ENCODE results near the gene MRPS25. TPM values are rescaled to one million over a fixed set of nuclear protein-coding genes. Genes with fewer than 3 reads are reported as not detected.

Gene MRPS25
- total RNA-seq, 1 experiment from 2014 or later = 9.3 TPM

- peak in 1 of 2 experiments; percentile 20 for DNase-seq (ENCODE audit: low read depth in 1 of 2, low spot score in 2 of 2)
- Histone ChIP-seq H3K4me3 (peak overlapping the region; percentile 64), H3K27ac (no peak overlapping the region)
Observed at GRCh38 chr3:15097891-15098290, 32.8 kb upstream of the MRPS25 start.

DNA sequence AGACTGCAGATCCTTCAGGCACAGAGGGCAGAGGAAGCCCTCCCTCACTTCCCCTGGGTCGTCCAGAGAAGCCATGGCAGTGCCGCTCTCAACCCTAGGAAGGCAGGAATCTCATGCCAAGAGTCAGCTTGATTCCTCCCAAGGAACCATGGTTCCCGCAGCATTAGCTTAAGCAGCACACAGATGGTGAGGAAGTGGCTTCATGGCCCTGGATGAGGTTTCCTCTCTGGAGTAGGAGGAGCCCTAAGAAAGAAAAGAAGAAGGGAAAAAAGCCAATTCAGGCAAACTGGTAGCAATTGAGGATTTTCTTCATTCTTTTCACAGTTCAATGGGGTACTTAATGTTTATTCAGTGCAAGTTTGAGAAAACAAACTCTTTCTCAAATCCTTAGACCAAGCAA lies 30.9 kb upstream of the MRPS25 start:
- H3K27me3 ChIP-seq (replicated peaks) = no peaks in the 10 kb centered on the region
- peaks cover 10% of the 10 kb centered on the region; the same call in 1 of the 2 replicates for H3K4me1 ChIP-seq (replicated peaks)
- no peak for DNase-seq (ENCODE audit: low read depth in 1 of 2, low spot score in 2 of 2)
- no peak overlapping the region for H3K27ac ChIP-seq
- H3K9me3 ChIP-seq (replicated peaks) = no peaks in the 10 kb centered on the region
- peaks cover 33% of the 10 kb centered on the region for H3K36me3 ChIP-seq
- H3K4me3 ChIP-seq = no peak overlapping the region

More at GRCh38 chr3:15097891-15098290, 32.8 kb upstream of the MRPS25 start:
- H3K36me3 ChIP-seq = peaks cover 28% of the 10 kb centered on the region
- H3K9me3 ChIP-seq (replicated peaks) = no peaks in the 10 kb centered on the region
- peaks cover 10% of the 10 kb centered on the region; the same call in 1 of the 2 replicates for H3K4me1 ChIP-seq (replicated peaks)
- H3K27me3 ChIP-seq (replicated peaks) = no peaks in the 10 kb centered on the region

GRCh38 chr3:15094187-15094875 lies 29.2 kb upstream of the MRPS25 start:
- peaks cover 5% of the 10 kb centered on the region; the same call in 1 of the 2 replicates for H3K4me1 ChIP-seq (replicated peaks)
- H3K9me3 ChIP-seq (replicated peaks) = no peaks in the 10 kb centered on the region
- no peak overlapping the region for H3K27ac ChIP-seq
- H3K4me3 ChIP-seq = no peak overlapping the region
- peaks cover 39% of the 10 kb centered on the region for H3K36me3 ChIP-seq
- no peak for DNase-seq (ENCODE audit: low read depth in 1 of 2, low spot score in 2 of 2)
- H3K27me3 ChIP-seq (replicated peaks) = no peaks in the 10 kb centered on the region

GRCh38 chr3:15092686-15093085 lies 27.6 kb upstream of the MRPS25 start:
- H3K9me3 ChIP-seq (replicated peaks) = no peaks in the 10 kb centered on the region
- H3K36me3 ChIP-seq = peaks cover 43% of the 10 kb centered on the region
- H3K27me3 ChIP-seq (replicated peaks) = no peaks in the 10 kb centered on the region
- no peak for DNase-seq (ENCODE audit: low read depth in 1 of 2, low spot score in 2 of 2)
- no peak overlapping the region for H3K27ac ChIP-seq
- H3K4me1 ChIP-seq (replicated peaks) = peaks cover 2% of the 10 kb centered on the region; the same call in 1 of the 2 replicates
- H3K4me3 ChIP-seq = no peak overlapping the region

GRCh38 chr3:15091575-15091974 lies 26.5 kb upstream of the MRPS25 start:
- no peak for DNase-seq (ENCODE audit: low read depth in 1 of 2, low spot score in 2 of 2)
- Histone ChIP-seq H3K4me3 (no peak overlapping the region), H3K27ac (no peak overlapping the region), H3K36me3 (peaks cover 54% of the 10 kb centered on the region), H3K27me3 (replicated peaks) (no peaks in the 10 kb centered on the region), H3K9me3 (replicated peaks) (no peaks in the 10 kb centered on the region), H3K4me1 (replicated peaks) (no peaks in the 10 kb centered on the region)

DNA sequence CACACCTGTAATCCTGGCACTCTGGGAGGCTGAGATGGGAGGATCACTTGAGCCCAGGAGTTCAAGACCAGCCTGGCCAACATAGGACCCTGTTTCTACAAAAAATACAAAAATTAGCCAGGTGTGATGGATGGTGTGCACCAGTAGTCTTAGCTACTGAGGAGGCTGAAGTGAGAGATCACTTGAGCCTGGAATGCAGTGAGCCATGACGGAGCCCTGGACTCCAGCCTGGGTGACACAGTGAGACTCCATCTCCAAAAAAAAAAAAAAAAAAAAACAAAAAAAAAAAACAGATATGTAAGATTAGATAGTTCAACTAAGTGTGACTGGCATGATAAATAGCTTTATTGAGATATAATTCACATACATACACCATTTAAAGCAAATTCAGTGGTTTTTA lies 24.1 kb upstream of the MRPS25 start:
- Histone ChIP-seq H3K27ac (no peak overlapping the region), H3K36me3 (peaks cover 48% of the 10 kb centered on the region), H3K27me3 (replicated peaks) (no peaks in the 10 kb centered on the region), H3K4me1 (replicated peaks) (no peaks in the 10 kb centered on the region), H3K9me3 (replicated peaks) (no peaks in the 10 kb centered on the region), H3K4me3 (no peak overlapping the region)
- DNase-seq (ENCODE audit: low read depth in 1 of 2, low spot score in 2 of 2) = no peak

GRCh38 chr3:15086699-15087098 lies 21.6 kb upstream of the MRPS25 start:
- H3K27ac ChIP-seq = no peak overlapping the region
- H3K36me3 ChIP-seq = peaks cover 59% of the 10 kb centered on the region
- DNase-seq (ENCODE audit: low read depth in 1 of 2, low spot score in 2 of 2) = no peak
- no peaks in the 10 kb centered on the region for H3K4me1 ChIP-seq (replicated peaks)
- H3K27me3 ChIP-seq (replicated peaks) = no peaks in the 10 kb centered on the region
- no peaks in the 10 kb centered on the region for H3K9me3 ChIP-seq (replicated peaks)
- H3K4me3 ChIP-seq = no peak overlapping the region

GRCh38 chr3:15086263-15086662 lies 21.1 kb upstream of the MRPS25 start:
- Histone ChIP-seq H3K36me3 (peaks cover 59% of the 10 kb centered on the region), H3K27ac (no peak overlapping the region), H3K4me3 (no peak overlapping the region)

GRCh38 chr3:15083252-15083651 lies 18.1 kb upstream of the MRPS25 start:
- no peak overlapping the region for H3K4me3 ChIP-seq
- DNase-seq (ENCODE audit: low read depth in 1 of 2, low spot score in 2 of 2) = no peak
- no peak overlapping the region for H3K27ac ChIP-seq
- no peaks in the 10 kb centered on the region for H3K9me3 ChIP-seq (replicated peaks)
- H3K4me1 ChIP-seq (replicated peaks) = no peaks in the 10 kb centered on the region
- H3K36me3 ChIP-seq = peaks cover 67% of the 10 kb centered on the region
- H3K27me3 ChIP-seq (replicated peaks) = no peaks in the 10 kb centered on the region

More at GRCh38 chr3:15086263-15086662, 21.1 kb upstream of the MRPS25 start:
- Histone ChIP-seq H3K9me3 (replicated peaks) (no peaks in the 10 kb centered on the region), H3K4me1 (replicated peaks) (no peaks in the 10 kb centered on the region), H3K27me3 (replicated peaks) (no peaks in the 10 kb centered on the region)
- no peak for DNase-seq (ENCODE audit: low read depth in 1 of 2, low spot score in 2 of 2)

DNA sequence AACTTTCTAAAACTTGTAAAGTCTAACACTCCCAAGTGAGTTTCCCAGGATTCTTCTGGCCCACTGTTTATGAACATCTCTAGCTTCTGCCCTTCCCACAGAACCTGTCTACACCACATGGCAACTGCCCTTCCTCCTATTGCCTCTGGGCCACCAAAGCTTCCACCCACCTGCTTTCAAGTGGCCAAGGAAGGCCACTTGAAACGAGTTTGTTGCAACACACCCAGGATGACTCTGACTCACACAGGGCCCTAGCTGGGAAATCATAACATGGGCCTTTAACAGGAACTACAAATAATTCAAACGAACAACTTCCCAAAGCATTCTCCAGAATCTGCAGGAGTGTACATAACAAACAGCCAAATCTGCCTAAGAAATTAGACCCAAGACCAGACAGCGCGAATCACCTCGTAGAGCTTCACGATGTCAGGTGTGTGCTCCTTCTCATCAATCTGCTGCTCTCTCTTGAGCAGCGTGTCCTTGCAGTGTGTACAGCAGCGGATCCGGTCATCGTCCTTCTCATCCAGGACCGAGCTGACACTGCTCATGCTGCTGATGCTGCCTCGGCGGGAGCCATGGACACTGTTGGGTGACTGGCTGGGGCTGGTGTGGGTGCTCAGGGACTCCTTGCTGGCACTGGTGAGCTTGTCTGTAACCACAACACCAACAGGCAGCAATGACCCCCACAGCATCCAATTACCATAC lies 17.0 kb upstream of the MRPS25 start:
- DNase-seq (ENCODE audit: low read depth in 1 of 2, low spot score in 2 of 2) = no peak
- H3K27me3 ChIP-seq (replicated peaks) = no peaks in the 10 kb centered on the region
- no peaks in the 10 kb centered on the region for H3K9me3 ChIP-seq (replicated peaks)
- H3K4me1 ChIP-seq (replicated peaks) = no peaks in the 10 kb centered on the region
- no peak overlapping the region for H3K27ac ChIP-seq
- no peak overlapping the region for H3K4me3 ChIP-seq
- H3K36me3 ChIP-seq = peaks cover 70% of the 10 kb centered on the region

DNA sequence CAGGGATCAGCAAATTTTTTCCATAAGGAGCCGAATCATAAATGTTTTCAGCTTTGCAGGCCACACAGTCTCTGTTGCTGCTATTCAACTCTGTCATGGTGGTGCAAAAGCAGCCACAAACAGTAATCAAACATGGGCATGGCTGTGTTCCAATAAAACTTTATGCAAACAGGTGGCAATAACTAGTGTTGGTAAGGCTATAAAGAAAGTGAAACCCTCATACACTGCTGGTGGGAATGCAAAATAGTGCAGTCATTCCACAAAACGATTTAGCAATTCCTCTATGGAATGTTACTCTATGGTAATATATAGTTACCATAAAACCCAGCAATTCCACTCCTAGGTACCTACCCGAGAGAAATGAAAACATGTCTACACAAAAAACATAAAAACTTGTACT lies 14.0 kb upstream of the MRPS25 start:
- Histone ChIP-seq H3K4me3 (no peak overlapping the region), H3K27ac (no peak overlapping the region), H3K4me1 (replicated peaks) (no peaks in the 10 kb centered on the region), H3K27me3 (replicated peaks) (no peaks in the 10 kb centered on the region), H3K9me3 (replicated peaks) (no peaks in the 10 kb centered on the region), H3K36me3 (peaks cover 78% of the 10 kb centered on the region)
- no peak for DNase-seq (ENCODE audit: low read depth in 1 of 2, low spot score in 2 of 2)

DNA sequence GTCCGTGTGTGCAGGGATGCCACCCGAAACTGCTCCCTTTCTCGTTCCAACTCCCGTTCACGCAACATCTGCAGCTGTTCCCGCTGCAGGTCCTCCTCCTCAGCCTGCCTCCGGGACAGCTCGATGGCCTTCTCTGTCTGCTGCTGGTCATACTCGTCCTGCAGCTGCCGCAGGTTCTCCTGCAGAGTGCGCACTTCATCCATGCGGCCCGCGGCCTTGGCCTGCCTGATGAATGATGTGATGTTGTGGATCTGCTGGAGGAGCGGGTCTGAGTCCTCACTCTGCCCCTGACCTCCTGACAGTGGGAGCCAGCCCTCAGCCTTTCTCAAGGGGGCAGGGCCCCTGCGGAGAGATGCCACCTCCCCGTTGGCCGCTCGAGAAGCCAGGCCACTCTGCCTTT lies 9.4 kb upstream of the MRPS25 start:
- no peak for DNase-seq (ENCODE audit: low read depth in 1 of 2, low spot score in 2 of 2)
- Histone ChIP-seq H3K36me3 (peaks cover 81% of the 10 kb centered on the region), H3K4me1 (replicated peaks) (no peaks in the 10 kb centered on the region), H3K27me3 (replicated peaks) (no peaks in the 10 kb centered on the region), H3K9me3 (replicated peaks) (no peaks in the 10 kb centered on the region), H3K4me3 (no peak overlapping the region), H3K27ac (no peak overlapping the region)

DNA sequence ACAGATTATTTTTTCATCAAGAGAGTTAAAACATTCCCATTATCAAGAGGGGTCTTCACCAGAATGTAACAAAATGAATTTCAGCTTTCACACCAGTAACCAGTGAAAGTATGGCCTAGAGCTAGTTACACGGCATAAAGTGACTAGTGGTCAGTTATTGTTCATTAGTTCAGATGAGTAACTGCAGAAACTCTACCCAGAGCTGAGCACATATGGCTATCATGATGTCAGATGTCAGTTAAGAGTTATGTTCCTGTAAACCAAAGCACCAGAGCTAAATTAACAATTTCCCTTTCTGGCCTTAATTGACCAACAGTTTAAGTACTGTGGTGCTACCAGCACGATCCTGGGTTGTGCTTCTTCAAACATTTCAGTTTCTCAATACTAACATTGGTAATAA lies 6.6 kb upstream of the MRPS25 start:
- H3K4me3 ChIP-seq = no peak overlapping the region
- H3K27ac ChIP-seq = no peak overlapping the region
- DNase-seq (ENCODE audit: low read depth in 1 of 2, low spot score in 2 of 2) = no peak
- peaks cover 57% of the 10 kb centered on the region for H3K36me3 ChIP-seq
- H3K4me1 ChIP-seq (replicated peaks) = no peaks in the 10 kb centered on the region
- no peaks in the 10 kb centered on the region for H3K27me3 ChIP-seq (replicated peaks)
- no peaks in the 10 kb centered on the region for H3K9me3 ChIP-seq (replicated peaks)

GRCh38 chr3:15069441-15069840 lies 4.3 kb upstream of the MRPS25 start:
- H3K27me3 ChIP-seq (replicated peaks) = no peaks in the 10 kb centered on the region
- DNase-seq (ENCODE audit: low read depth in 1 of 2, low spot score in 2 of 2) = no peak
- H3K4me3 ChIP-seq = no peak overlapping the region

More at GRCh38 chr3:15069441-15069840, 4.3 kb upstream of the MRPS25 start:
- Histone ChIP-seq H3K27ac (no peak overlapping the region), H3K36me3 (peaks cover 39% of the 10 kb centered on the region), H3K9me3 (replicated peaks) (no peaks in the 10 kb centered on the region), H3K4me1 (replicated peaks) (no peaks in the 10 kb centered on the region)
